Transverse colon (tissue), 4 donors: ENCODE measurements around the gene TNFSF18. TPM values are rescaled to one million over a fixed set of nuclear protein-coding genes. Genes with fewer than 3 reads are reported as not detected.
"Not testable (repeated sequence)": the region's sequence is repeated elsewhere in the genome, so short reads cannot be mapped to it uniquely, and the experiment has no call there.

Experiments used
- DNase-seq: peaks from one replicate; pipeline ENCODE4 v3.0.0-alpha.2; 2019
- H3K27ac ChIP-seq, 4 donors: fragments of 200-600 bp; sonication (generic); 2 replicates each; pipeline ENCODE4 v1.5.1; 2016 to 2018; ENCODE audit warnings: inconsistent platforms in 4 of 4
- H3K27me3 ChIP-seq: fragments of 200-600 bp; sonication (generic); 2 replicates; pipeline ENCODE4 v1.5.1; 2017; ENCODE audit warnings: inconsistent platforms
- H3K36me3 ChIP-seq, 4 donors: fragments of 200-600 bp; sonication (generic); 2 replicates each; pipeline ENCODE4 v1.5.1; 2017 to 2019; ENCODE audit warnings: inconsistent platforms in 4 of 4
- H3K4me1 ChIP-seq, 4 donors: fragments of 200-600 bp; sonication (generic); 2 replicates each; pipeline ENCODE4 v1.5.1; 2017 to 2020; ENCODE audit warnings: inconsistent platforms in 4 of 4
- H3K4me3 ChIP-seq, 4 donors: fragments of 200-600 bp; sonication (generic); 1 replicate in 1 of 4; 2 replicates in 3 of 4; pipeline versions ENCODE4 v1.5.1 to v1.6.1; 2017 to 2019; ENCODE audit warnings: inconsistent platforms in 4 of 4
- H3K9me3 ChIP-seq, 2 donors: fragments of 200-600 bp; sonication (generic); 2 replicates each; pipeline ENCODE4 v1.5.1; 2017 to 2019; ENCODE audit warnings: inconsistent platforms in 2 of 2
- CTCF ChIP-seq, 5 experiments: fragments of 200-600 bp in 3 of 5; fragments of 450-650 bp in 2 of 5; sonication (generic) in 3 of 5; IDR thresholded peaks; 1 replicate in 2 of 5; 2 replicates in 3 of 5; pipeline ENCODE4 v1.5.1; 2016 to 2017; ENCODE audit warnings: antibody characterized with exemption in 5 of 5, inconsistent platforms in 3 of 5, mild to moderate bottlenecking in 2 of 5, moderate library complexity in 1 of 5
- EP300 ChIP-seq: sonication (generic); formaldehyde crosslinking; IDR thresholded peaks from one replicate; pipeline ENCODE4 v1.6.1; 2017; ENCODE audit warnings: antibody characterized with exemption, low read depth
- POLR2A ChIP-seq: fragments of 450-650 bp; IDR thresholded peaks from one replicate; pipeline ENCODE4 v1.6.1; 2016; ENCODE audit warnings: antibody characterized with exemption, mild to moderate bottlenecking, moderate library complexity
- POLR2AphosphoS5 ChIP-seq, 3 donors: sonication (generic); formaldehyde crosslinking; IDR thresholded peaks; one replicate each; pipeline ENCODE4 v1.6.1; 2016; ENCODE audit warnings: antibody characterized with exemption in 3 of 3
- WGBS, 2 donors: methylation state at CpG; one replicate each; pipeline ENCODE4 v1.1.5; 2018; ENCODE audit warnings: low coverage in 1 of 2; 5-methylcytosine and 5-hydroxymethylcytosine counted together
- in situ Hi-C, 4 donors: fragments of 200-750 bp; cut with MboI; loops; one replicate each; pipeline versions ENCODE4 v1.15.0 to v1.15.1; 2017; ENCODE audit warnings: low sequenced_read_pairs in 3 of 4, low pct_ligation_motif_present in 1 of 4, low pct_unique_long_range_greater_than_20kb in 1 of 4
- intact Hi-C: fragments of 100-400 bp; cut with DNase I; formaldehyde crosslinking; loops from one replicate; pipeline ENCODE4 v1.15.1; 2023; ENCODE audit warnings: low total_unique reads
- total RNA-seq, 4 donors: library from RNA; depleted of rRNA; stranded (reverse); fragments of >200 nt; gene quantifications; one replicate each; pipeline ENCODE4 v1.1.0, GENCODE V29; 2016

Gene TNFSF18
- total RNA-seq, 4 donors from 2014 or later = not detected

GRCh38 chr1:173082913-173083312, 32.2 kb upstream of the TNFSF18 start:
- Histone ChIP-seq H3K4me1 (no peaks in the 10 kb centered on the region), H3K27ac (no peak overlapping the region), H3K9me3 (no peaks in the 10 kb centered on the region), H3K27me3 (no peaks in the 10 kb centered on the region), H3K4me3 (no peak overlapping the region), H3K36me3 (no peaks in the 10 kb centered on the region)
- in situ Hi-C loops (no loop called here), intact Hi-C loops (no loop called here)
- no peak for DNase-seq
- WGBS, 2 donors = 71 to 89% methylated on average over 1 of the region's 1 CpG
- TF ChIP-seq CTCF (IDR thresholded peaks at IDR 0.05) (no peak), EP300 (no peak), POLR2A (no peak), POLR2AphosphoS5 (IDR thresholded peaks at IDR 0.05) (no peak)

GRCh38 chr1:173074217-173074616, 23.5 kb upstream of the TNFSF18 start:
- H3K9me3 ChIP-seq, in situ Hi-C loops, intact Hi-C loops, H3K4me1 ChIP-seq, H3K36me3 ChIP-seq, DNase-seq, H3K27ac ChIP-seq, H3K4me3 ChIP-seq, H3K27me3 ChIP-seq: not testable (repeated sequence)
- WGBS, 2 donors = 88% methylated on average over 6 of the region's 6 CpGs; no CpG with 5 or more reads in 1 of the 2 donors

GRCh38 chr1:173064011-173064410, 13.3 kb upstream of the TNFSF18 start:
- Histone ChIP-seq H3K4me1 (peaks cover 0 to 8% (median 0%) of the 10 kb centered on the region in 4 donors), H3K4me3 (no peak overlapping the region), H3K9me3 (no peaks in the 10 kb centered on the region), H3K27me3 (no peaks in the 10 kb centered on the region), H3K27ac (no peak overlapping the region), H3K36me3 (no peaks in the 10 kb centered on the region)
- no peak for DNase-seq
- intact Hi-C loops (no loop called here), in situ Hi-C loops (no loop called here)
- WGBS, 2 donors = 54 to 65% methylated on average over 2 to 3 of the region's 3 CpGs
- no peak for TF ChIP-seq POLR2A
- TF ChIP-seq CTCF (IDR thresholded peaks at IDR 0.05) = no peak
- TF ChIP-seq EP300 = no peak
- no peak for TF ChIP-seq POLR2AphosphoS5 (IDR thresholded peaks at IDR 0.05)

- no peak for TF ChIP-seq POLR2AphosphoS5 (IDR thresholded peaks at IDR 0.05)
- TF ChIP-seq POLR2A = no peak
- TF ChIP-seq CTCF (IDR thresholded peaks at IDR 0.05) = no peak
- no peak for TF ChIP-seq EP300
- no peaks in the 10 kb centered on the region for H3K36me3 ChIP-seq
- no peak overlapping the region for H3K27ac ChIP-seq
- DNase-seq = no peak
- H3K4me3 ChIP-seq = no peak overlapping the region
- no peaks in the 10 kb centered on the region for H3K27me3 ChIP-seq
- in situ Hi-C loops (no loop called here), intact Hi-C loops (no loop called here)
- H3K4me1 ChIP-seq = peaks cover 0 to 8% (median 0%) of the 10 kb centered on the region in 4 donors
- 73 to 82% methylated on average over 1 of the region's 1 CpG for WGBS, 2 donors
- no peaks in the 10 kb centered on the region for H3K9me3 ChIP-seq
Measured at GRCh38 chr1:173063171-173063570, 12.4 kb upstream of the TNFSF18 start.

- Histone ChIP-seq H3K27ac (no peak overlapping the region), H3K9me3 (no peaks in the 10 kb centered on the region), H3K4me1 (peaks cover 0 to 8% (median 0%) of the 10 kb centered on the region in 4 donors), H3K36me3 (no peaks in the 10 kb centered on the region), H3K27me3 (no peaks in the 10 kb centered on the region), H3K4me3 (no peak overlapping the region)
- no peak for DNase-seq
- no peak for TF ChIP-seq POLR2AphosphoS5 (IDR thresholded peaks at IDR 0.05)
- no peak for TF ChIP-seq EP300
- no peak for TF ChIP-seq CTCF (IDR thresholded peaks at IDR 0.05)
- TF ChIP-seq POLR2A = no peak
- intact Hi-C loops (no loop called here), in situ Hi-C loops (no loop called here)
- WGBS, 2 donors = 67 to 83% methylated on average over 1 of the region's 1 CpG
Measured at GRCh38 chr1:173062150-173062938, 11.6 kb upstream of the TNFSF18 start.
